Erythroblast (primary cell): ENCODE measurements around the gene ASB3.
"Not testable (repeated sequence)": the region's sequence is repeated elsewhere in the genome, so short reads cannot be mapped to it uniquely, and the experiment has no call there.

Experiments used
- DNase-seq, 2 experiments: peaks; one replicate each; lab custom pipeline; 2025; lab: John Stamatoyannopoulos, UW
- GATA1 ChIP-seq: IDR thresholded peaks from 2 replicates; pipeline ENCODE4 v1.6.1; 2011; ENCODE audit warnings: low read depth, mild to moderate bottlenecking, control low read depth, low read length, moderate library complexity
- POLR2A ChIP-seq: IDR thresholded peaks from 2 replicates; pipeline ENCODE4 v1.6.1; 2011; ENCODE audit warnings: mild to moderate bottlenecking, low read length

ASB3 gene

GRCh38 chr2:53777134-53777533 is 9.6 kb downstream of the ASB3 start:
- TF ChIP-seq GATA1, result no peak
- no peak for TF ChIP-seq POLR2A
- DNase-seq, result no peak

- TF ChIP-seq GATA1 (no peak), POLR2A (no peak)
- peak; percentile 51 to 65 for DNase-seq
Measured at GRCh38 chr2:53770264-53770663, 16.5 kb downstream of the ASB3 start.

- no peak for TF ChIP-seq GATA1
- TF ChIP-seq POLR2A, result peak; percentile 12
- peak; percentile 15 to 23 for DNase-seq
Measured at GRCh38 chr2:53769318-53769945, 17.3 kb downstream of the ASB3 start.

DNA sequence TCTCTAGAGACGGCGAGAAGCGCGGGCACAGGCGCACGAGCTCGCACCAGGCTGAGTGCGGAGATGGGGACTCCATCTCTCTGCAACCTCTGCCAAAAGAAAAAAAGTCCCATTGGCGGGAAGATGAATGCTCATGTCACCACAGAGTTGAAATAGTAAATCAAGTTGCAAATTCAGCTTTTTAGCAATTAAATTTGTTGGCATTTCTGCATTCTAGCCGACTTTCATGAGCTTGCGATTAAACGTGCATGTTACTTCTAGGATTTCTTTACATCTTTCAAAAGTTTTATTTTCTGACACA is 18.6 kb downstream of the ASB3 start:
- no peak for DNase-seq
- TF ChIP-seq GATA1 (no peak), POLR2A (no peak)

GRCh38 chr2:53767405-53768241 is 19.1 kb downstream of the ASB3 start, which contains the start of gene CHAC2:
TSS of gene CHAC2 (plus strand) at chr2:53767804. CDS start at chr2:53767887, 83 bp downstream.
- DNase-seq, result peak; percentile 91 to 93
- TF ChIP-seq POLR2A (peak; percentile 97), GATA1 (no peak)

- peak in 1 of 2 experiments; percentile 42 for DNase-seq
- no peak for TF ChIP-seq GATA1
- TF ChIP-seq POLR2A, result no peak
Measured at GRCh38 chr2:53765767-53766166, 21.0 kb downstream of the ASB3 start.

GRCh38 chr2:53757206-53757605 is 29.5 kb downstream of the ASB3 start:
- not testable (repeated sequence) for DNase-seq

DNA sequence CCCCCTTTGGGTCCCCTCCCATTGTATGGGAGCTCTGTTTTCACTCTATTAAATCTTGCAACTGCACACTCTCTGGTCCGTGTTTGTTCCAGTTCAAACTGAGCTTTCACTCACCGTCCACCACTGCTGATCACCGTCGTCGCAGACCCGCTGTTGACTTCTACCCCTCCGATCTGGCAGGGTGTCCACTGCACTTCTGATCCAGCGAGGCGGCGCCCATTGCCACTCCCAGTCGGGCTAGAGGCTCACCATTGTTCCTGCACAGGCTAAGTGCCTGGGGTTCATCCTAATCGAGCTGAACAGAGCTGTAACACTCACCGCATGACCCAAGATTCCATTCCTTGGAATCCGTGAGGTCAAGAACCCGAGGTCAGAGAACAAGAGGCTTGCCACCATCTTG is 30.1 kb downstream of the ASB3 start:
- no peak for DNase-seq
- TF ChIP-seq POLR2A (no peak), GATA1 (no peak)

GRCh38 chr2:53755121-53755520 is 31.6 kb downstream of the ASB3 start:
- TF ChIP-seq POLR2A (no peak), GATA1 (no peak)
- peak; percentile 44 to 66 for DNase-seq

DNA sequence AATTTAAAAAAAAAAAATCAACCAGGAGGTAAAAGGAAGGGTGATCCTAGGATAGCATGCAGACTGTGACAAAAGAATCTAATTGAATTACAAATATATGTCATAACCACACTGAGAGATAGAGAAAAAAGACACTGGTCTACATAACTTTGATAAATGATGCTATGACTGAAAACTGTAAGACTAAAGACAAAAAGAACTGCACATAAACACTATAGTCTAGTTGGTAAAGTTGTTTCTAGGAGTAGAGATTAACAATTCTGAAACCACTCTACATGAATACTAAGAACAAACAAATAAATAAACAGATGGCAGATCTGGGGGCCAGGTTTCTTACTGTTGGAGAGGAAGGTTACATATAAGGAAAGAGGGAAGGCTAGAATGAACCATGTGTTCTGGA is 33.7 kb downstream of the ASB3 start:
- no peak for TF ChIP-seq GATA1
- no peak for TF ChIP-seq POLR2A
- DNase-seq, result no peak

GRCh38 chr2:53752385-53752784 is 34.4 kb downstream of the ASB3 start:
- DNase-seq, result no peak
- TF ChIP-seq GATA1, result no peak
- TF ChIP-seq POLR2A, result no peak

GRCh38 chr2:53751728-53752127 is 35.0 kb downstream of the ASB3 start:
- no peak for DNase-seq

DNA sequence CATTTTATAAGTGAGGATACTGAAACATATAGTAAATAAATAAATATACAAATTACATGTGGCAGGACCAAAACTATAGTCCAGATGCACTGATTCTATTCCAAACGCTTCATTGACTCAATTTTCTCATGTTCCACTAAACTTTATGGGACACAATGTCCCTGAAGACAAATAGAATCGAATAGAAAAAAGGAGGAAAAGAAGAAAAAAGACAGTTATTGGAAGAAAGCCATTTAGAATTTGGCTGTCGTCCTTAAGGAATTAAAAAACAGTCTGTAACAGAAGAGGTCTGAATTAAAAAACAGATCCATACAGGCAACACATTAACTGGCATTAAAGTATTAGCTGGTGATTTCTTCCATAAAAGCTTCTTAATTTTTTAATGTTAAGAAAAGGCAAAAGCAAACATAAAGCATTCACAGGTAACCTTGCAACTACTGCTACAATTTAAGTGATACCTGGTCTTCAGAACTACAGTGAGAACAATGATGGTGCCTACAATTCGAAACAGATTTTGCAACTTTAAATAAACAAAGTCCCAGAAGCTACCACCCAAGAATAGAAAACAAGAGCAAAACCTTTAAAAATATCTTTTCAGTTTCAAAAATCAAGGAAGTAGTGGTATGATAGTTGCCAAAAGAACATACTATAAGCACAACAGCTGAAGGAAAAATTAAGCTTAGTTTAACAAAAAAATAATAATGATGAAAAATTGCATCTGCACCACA is 36.5 kb downstream of the ASB3 start:
- TF ChIP-seq POLR2A (no peak), GATA1 (no peak)
- no peak for DNase-seq

More at GRCh38 chr2:53751728-53752127, 35.0 kb downstream of the ASB3 start:
- no peak for TF ChIP-seq POLR2A
- no peak for TF ChIP-seq GATA1
